OCI-LY7 (cell line): ENCODE results near the gene GPR153.

Experiments
- EZH2phosphoT487 ChIP-seq: fragments of 200-600 bp; sonication (generic); IDR thresholded peaks from 2 replicates; pipeline ENCODE4 v1.6.1; 2018; ENCODE audit warnings: low read depth, borderline replicate concordance, mild to moderate bottlenecking, mixed run types, antibody characterized with exemption, low read length, moderate library complexity, mixed read lengths
- TF ChIP-seq, protein P1 (sequence below): fragments of 200-600 bp; sonication (generic); conservative IDR thresholded peaks from 2 replicates; pipeline ENCODE4 v1.5.1; 2014; ENCODE audit warnings: mild to moderate bottlenecking, antibody characterized with exemption, low read length, moderate library complexity, mixed read lengths

DNA sequence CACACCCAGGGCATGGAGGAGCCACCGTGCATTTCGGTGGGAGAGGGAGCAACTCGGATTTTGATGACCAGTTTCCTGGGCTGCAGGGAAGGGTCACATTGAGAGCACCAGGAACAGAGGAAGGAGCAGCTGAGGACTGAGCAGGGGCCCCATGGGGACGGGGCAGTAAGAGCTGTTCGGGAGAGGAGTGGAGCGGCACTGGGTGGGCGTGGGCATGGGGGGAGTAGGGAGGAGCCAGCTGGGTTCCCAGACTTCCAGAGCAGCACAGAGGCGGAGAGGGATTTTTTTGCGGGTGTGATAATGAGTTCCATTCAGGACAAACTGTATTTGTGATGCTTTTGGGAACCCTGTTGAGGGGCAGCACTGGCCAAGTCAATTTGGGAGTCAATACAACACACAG is 17.4 kb upstream of the GPR153 start:
- TF ChIP-seq, protein P1, sequence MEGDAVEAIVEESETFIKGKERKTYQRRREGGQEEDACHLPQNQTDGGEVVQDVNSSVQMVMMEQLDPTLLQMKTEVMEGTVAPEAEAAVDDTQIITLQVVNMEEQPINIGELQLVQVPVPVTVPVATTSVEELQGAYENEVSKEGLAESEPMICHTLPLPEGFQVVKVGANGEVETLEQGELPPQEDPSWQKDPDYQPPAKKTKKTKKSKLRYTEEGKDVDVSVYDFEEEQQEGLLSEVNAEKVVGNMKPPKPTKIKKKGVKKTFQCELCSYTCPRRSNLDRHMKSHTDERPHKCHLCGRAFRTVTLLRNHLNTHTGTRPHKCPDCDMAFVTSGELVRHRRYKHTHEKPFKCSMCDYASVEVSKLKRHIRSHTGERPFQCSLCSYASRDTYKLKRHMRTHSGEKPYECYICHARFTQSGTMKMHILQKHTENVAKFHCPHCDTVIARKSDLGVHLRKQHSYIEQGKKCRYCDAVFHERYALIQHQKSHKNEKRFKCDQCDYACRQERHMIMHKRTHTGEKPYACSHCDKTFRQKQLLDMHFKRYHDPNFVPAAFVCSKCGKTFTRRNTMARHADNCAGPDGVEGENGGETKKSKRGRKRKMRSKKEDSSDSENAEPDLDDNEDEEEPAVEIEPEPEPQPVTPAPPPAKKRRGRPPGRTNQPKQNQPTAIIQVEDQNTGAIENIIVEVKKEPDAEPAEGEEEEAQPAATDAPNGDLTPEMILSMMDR = no peak
- no peak for TF ChIP-seq EZH2phosphoT487
